ENCODE measurements around the gene TMEM132C.
"Not testable (repeated sequence)": the region's sequence is repeated elsewhere in the genome, so short reads cannot be mapped to it uniquely, and the experiment has no call there.

TMEM132C gene

GRCh38 chr12:128240745-128241144, 26.2 kb upstream of the TMEM132C start:
- H3K9me3 ChIP-seq (ENCODE audit: severe bottlenecking) = no peaks in the 10 kb centered on the region
- no peak for ATAC-seq (ENCODE audit: low read depth)
- no peak for TF ChIP-seq CTCF (IDR thresholded peaks at IDR 0.05; ENCODE audit: poor library complexity, severe bottlenecking)
- H3K4me1 ChIP-seq (ENCODE audit: insufficient read depth, poor library complexity, severe bottlenecking) = no peaks in the 10 kb centered on the region
- H3K27ac ChIP-seq (ENCODE audit: poor library complexity, severe bottlenecking) = no peak overlapping the region
- no peak overlapping the region for H3K4me3 ChIP-seq (ENCODE audit: severe bottlenecking)
- no peak for DNase-seq (ENCODE audit: low spot score)
- no peaks in the 10 kb centered on the region for H3K27me3 ChIP-seq (ENCODE audit: insufficient read depth, poor library complexity, severe bottlenecking)
- H3K36me3 ChIP-seq (ENCODE audit: low read depth) = no peaks in the 10 kb centered on the region

GRCh38 chr12:128245121-128245520, 21.8 kb upstream of the TMEM132C start:
- H3K4me1 ChIP-seq (ENCODE audit: insufficient read depth, poor library complexity, severe bottlenecking) = no peaks in the 10 kb centered on the region
- no peak overlapping the region for H3K4me3 ChIP-seq (ENCODE audit: severe bottlenecking)
- H3K36me3 ChIP-seq (ENCODE audit: low read depth) = no peaks in the 10 kb centered on the region
- peaks cover 2% of the 10 kb centered on the region for H3K9me3 ChIP-seq (ENCODE audit: severe bottlenecking)
- TF ChIP-seq CTCF (IDR thresholded peaks at IDR 0.05; ENCODE audit: poor library complexity, severe bottlenecking) = no peak
- no peaks in the 10 kb centered on the region for H3K27me3 ChIP-seq (ENCODE audit: insufficient read depth, poor library complexity, severe bottlenecking)
- DNase-seq (ENCODE audit: low spot score) (no peak), ATAC-seq (ENCODE audit: low read depth) (no peak)
- no peak overlapping the region for H3K27ac ChIP-seq (ENCODE audit: poor library complexity, severe bottlenecking)

GRCh38 chr12:128245905-128246304, 21.1 kb upstream of the TMEM132C start:
- no peak for TF ChIP-seq CTCF (IDR thresholded peaks at IDR 0.05; ENCODE audit: poor library complexity, severe bottlenecking)
- DNase-seq (ENCODE audit: low spot score) (no peak), ATAC-seq (ENCODE audit: low read depth) (no peak)
- no peak overlapping the region for H3K4me3 ChIP-seq (ENCODE audit: severe bottlenecking)
- no peak overlapping the region for H3K27ac ChIP-seq (ENCODE audit: poor library complexity, severe bottlenecking)
- no peaks in the 10 kb centered on the region for H3K4me1 ChIP-seq (ENCODE audit: insufficient read depth, poor library complexity, severe bottlenecking)
- H3K36me3 ChIP-seq (ENCODE audit: low read depth) = no peaks in the 10 kb centered on the region
- H3K9me3 ChIP-seq (ENCODE audit: severe bottlenecking) = peaks cover 2% of the 10 kb centered on the region
- H3K27me3 ChIP-seq (ENCODE audit: insufficient read depth, poor library complexity, severe bottlenecking) = no peaks in the 10 kb centered on the region

- Histone ChIP-seq H3K4me1 (ENCODE audit: insufficient read depth, poor library complexity, severe bottlenecking) (no peaks in the 10 kb centered on the region), H3K27me3 (ENCODE audit: insufficient read depth, poor library complexity, severe bottlenecking) (no peaks in the 10 kb centered on the region), H3K36me3 (ENCODE audit: low read depth) (no peaks in the 10 kb centered on the region), H3K4me3 (ENCODE audit: severe bottlenecking) (no peak overlapping the region), H3K9me3 (ENCODE audit: severe bottlenecking) (peaks cover 2% of the 10 kb centered on the region), H3K27ac (ENCODE audit: poor library complexity, severe bottlenecking) (no peak overlapping the region)
- ATAC-seq (ENCODE audit: low read depth) (no peak), DNase-seq (ENCODE audit: low spot score) (no peak)
- no peak for TF ChIP-seq CTCF (IDR thresholded peaks at IDR 0.05; ENCODE audit: poor library complexity, severe bottlenecking)
Measured at GRCh38 chr12:128250096-128250495, 16.9 kb upstream of the TMEM132C start.

GRCh38 chr12:128253829-128254228, 13.1 kb upstream of the TMEM132C start:
- not testable (repeated sequence) for H3K36me3 ChIP-seq (ENCODE audit: low read depth); H3K4me3 ChIP-seq (ENCODE audit: severe bottlenecking); H3K27me3 ChIP-seq (ENCODE audit: insufficient read depth, poor library complexity, severe bottlenecking); DNase-seq (ENCODE audit: low spot score); H3K27ac ChIP-seq (ENCODE audit: poor library complexity, severe bottlenecking); H3K4me1 ChIP-seq (ENCODE audit: insufficient read depth, poor library complexity, severe bottlenecking); H3K9me3 ChIP-seq (ENCODE audit: severe bottlenecking); ATAC-seq (ENCODE audit: low read depth)

All from RWPE2 (cell line).